ELR (cell line): ENCODE measurements around the gene AP1M2.
"Not testable (repeated sequence)": the region's sequence is repeated elsewhere in the genome, so short reads cannot be mapped to it uniquely, and the experiment has no call there.

Source experiments
- DNase-seq: peaks from one replicate; pipeline ENCODE4 v3.0.0-alpha.2; 2015; ENCODE audit warnings: low read depth

Gene AP1M2

DNA sequence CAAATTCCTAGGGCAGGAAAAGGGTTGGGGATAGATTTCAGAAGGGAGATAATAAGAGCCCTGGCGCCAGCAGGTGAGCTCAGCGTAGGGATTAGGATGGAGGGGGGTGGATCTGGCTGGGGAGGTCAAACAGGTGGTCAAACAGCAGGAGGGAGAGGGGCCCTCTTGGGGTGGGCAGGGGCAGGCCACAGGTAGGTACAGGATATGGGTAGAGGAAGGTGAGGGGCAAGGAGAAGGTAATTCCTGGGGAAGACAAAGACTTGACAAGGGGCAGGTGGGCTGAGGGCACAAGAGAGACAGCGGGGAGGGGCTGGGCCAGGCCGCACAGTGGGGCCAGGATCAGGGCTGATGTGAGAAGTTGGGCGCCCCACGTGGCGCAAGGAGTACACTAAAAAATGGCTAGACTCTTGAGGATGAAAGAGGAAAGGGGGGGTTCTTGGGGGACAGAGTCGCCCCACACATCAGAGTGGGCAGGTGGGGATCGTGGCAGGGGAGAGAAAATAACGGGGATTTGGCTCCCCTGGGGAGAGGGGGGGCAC lies 22.0 kb downstream of the AP1M2 start:
- peak; percentile 70 for DNase-seq

DNA sequence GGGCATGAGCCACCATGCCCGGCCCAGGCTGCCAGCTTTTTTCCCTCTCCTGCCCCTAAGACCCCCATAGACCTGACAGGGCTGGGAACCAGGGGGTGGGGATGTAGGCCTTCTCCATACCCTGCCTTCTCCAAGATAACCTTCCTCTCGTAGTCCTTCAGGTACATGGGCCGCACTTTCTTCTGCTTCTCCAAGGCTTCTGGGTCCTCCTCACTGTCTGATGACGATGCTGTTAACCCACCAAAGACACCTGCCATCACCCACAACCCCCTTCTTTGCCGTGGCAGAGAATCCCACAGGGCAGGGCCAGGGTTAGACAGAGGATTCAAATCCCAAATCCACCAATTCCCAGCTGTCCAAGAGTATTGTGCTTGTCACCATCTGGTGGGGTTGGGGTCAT lies 24.5 kb downstream of the AP1M2 start:
- no peak for DNase-seq

DNA sequence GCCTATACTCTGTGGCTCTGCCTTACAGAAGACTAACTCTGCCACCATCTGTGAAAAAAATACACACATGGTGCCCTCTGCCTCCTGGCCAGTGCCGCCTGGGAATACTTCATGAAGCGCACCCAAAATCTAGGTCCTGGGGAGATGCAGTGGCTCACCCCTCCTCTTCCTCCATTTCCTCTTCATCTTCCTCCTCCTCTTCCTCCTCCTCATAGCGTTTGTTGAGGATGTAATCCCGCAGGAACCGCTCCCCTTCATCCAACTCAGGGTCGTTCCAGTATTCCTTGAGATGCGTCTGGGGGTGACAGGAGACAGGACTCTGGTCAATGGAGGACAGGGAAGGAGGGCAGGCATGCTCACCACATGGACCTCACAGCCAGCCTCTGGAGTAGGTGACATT lies 27.0 kb downstream of the AP1M2 start:
- no peak for DNase-seq

DNA sequence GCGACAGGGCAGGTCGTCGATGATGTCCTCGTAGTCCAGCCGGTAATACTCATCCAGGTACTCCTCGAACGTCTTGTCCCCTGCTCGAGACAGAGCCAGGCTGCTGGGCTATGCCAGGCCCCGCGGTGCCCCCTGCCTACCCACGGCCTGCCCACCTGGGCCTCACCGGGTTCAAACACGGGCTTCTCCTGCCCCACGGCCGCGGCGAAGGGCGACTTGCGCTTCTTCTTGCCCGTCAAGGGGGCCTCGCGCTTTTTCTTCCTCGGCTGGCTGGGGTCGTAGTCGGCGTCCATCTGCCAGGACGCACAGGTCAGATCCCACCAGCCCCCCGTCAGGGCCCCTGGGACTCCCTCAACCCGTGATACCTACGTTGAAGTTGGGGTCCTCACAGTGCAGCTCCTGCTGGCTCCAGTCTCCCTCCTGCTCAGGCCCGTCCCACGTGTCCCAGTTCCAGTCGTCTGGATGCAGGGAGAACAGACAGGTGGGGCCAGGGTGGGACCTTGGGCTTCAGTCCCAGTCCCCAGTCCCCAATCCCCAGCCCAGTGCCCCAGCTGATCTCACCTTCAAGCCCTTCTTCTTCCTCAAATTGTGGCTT lies 29.4 kb downstream of the AP1M2 start:
- no peak for DNase-seq

DNA sequence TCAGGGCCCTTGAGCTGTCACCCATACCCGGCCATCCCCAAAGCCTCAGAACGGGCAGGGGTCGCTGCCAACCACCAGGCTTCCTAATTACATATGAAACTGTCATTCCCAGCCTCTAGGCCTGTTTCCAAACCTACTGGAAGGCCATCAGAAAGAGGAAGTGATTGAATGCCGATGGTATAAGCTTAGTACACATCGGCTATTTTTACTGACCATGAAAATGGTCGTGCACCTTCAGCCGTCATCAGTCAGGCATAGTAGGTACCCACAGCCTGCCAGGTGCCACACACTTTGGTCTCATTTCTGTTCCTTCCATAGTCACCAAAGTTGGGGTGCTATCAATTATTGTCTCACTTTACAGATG lies 31.5 kb downstream of the AP1M2 start:
- no peak for DNase-seq

DNA sequence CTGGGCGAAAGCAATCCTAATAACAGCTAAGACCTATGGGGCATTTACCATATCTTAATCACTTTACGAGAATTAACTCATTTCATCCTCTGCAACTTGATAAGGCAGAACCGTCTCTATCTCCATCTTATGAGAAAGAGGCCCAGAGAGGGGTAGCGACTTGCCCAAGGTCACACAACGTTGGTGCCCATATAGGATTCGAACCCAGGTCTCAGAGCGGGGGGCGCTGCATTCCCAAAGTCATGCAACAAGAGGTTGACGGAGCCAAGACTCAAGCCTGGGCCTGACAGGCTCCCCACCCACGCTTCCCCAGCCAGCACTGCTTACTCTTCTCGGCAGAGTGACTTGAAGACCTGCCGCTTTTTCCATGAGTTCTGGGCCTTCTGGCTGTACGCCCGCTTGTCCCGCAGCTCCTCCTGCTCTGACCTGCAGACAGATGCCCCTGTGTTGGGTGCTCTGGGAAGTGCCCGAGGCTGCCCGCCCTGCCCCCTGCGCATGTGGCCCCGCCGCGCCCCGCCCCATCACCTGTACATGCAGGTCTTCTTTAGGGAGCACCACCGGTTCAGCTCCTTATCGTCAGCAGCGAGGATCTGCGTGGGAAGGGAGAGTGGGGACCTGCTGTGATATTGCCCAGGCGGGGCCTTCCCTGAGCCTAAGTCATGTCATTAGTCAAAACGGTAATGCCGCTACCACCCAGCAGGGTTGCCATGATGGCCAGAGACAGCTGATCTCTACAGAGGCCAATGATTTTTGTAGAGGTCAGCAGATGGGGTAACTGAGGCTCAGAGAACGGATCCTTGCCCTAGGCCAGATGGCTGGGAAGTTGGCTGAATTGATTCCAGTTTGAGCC lies 32.1 kb downstream of the AP1M2 start:
- peak; percentile 43 for DNase-seq

DNA sequence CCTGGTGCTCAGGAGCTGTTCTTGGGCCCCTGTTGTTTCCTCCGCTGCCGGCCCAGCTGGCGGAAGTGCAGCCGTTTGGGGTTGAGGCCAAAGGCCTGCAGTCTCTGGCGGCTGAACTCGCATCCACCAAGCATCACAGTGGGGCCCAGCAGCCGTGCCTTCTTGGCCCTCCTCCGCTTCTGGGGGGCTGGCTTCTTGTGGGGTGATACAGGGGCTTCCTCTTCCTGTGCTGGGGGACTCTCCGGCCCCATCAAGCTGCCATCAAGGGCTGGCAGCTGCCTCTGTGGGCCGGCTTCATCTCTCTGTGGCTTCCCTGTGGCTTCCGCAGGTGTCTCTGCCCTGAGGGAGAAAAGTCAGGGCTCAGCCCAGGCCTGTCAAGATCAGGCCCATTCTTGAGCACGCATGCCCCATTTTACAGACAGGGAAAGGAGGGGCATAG lies 33.1 kb downstream of the AP1M2 start:
- no peak for DNase-seq

DNA sequence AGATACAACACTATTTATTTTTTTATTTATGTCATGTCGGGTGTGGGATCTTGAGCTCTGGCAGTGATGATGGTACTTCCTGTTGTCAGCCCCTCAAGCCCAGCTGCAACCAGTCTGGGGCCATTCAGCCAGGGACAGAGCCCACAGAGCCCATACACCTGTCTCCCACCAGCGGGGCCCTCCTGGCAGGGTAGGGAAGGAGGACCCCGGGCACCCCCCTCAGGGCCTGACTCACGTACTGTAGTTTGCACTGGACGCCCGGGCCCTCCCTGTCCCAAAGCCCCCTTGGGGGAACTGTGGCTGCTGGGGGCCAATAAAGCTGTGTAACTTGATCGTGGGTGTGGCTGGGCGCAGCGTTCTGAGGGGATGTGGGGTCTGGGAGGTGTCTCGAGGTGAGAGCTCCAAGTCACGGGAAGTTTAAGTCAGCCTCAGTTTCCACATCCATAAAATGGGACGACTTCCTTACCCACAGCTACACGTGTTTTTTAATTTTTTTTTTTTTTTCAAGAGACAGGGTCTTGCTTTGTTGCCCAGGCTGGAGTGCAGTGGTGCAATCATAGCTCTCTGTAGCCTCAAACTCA lies 33.9 kb downstream of the AP1M2 start:
- DNase-seq, result peak; percentile 25

DNA sequence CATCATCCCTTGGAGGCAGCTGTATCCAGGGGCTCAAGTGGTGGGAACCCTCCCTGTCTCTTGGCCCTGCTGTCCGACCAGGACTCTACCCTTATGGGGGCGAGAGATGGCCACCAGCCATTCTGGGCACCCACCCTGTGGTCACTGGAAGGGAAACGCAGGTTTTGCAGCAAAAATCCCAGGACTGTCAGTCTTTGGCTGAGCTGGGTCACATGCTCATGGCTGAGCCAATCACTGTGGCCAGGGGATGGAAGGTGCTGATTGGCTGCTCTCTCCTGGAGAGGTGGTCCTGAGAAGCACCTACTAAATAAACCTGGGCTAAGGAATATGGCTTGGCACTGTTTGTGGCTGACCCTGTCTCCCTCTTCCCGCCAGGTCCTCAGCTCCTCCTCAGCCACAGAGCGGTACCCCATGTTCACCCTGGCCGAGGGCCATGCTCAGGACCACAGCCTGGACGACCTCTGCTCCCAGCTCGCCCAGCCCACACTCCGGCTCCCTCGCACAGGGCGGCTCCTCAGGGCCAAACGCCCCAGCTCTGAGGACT lies 34.5 kb downstream of the AP1M2 start:
- peak; percentile 60 for DNase-seq

DNA sequence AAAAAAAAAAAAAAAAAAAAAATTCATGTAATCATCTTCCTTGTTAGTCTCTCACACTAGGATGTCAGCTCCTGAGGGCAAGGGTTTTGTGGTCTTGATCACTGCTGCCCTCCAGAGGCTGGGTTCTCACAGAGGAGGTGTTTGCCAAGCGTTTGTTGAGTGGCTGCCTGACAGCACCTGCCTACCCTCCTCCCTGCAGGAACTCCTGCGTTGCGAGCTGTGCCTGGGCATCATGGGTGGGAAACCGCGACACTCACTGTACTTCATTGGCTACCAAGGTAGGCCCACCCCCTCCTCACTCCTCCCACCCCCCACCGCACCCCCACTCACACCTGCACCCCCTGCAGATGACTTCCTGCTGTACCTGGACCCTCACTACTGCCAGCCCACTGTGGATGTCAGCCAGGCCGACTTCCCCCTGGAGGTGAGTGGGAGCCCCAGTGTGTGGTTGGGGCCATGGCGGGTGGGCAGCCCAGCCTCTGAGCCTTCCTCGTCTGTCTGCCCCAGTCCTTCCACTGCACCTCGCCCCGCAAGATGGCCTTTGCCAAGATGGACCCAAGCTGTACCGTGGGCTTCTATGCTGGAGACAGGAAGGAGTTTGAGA lies 35.3 kb downstream of the AP1M2 start:
- peak; percentile 57 for DNase-seq

DNA sequence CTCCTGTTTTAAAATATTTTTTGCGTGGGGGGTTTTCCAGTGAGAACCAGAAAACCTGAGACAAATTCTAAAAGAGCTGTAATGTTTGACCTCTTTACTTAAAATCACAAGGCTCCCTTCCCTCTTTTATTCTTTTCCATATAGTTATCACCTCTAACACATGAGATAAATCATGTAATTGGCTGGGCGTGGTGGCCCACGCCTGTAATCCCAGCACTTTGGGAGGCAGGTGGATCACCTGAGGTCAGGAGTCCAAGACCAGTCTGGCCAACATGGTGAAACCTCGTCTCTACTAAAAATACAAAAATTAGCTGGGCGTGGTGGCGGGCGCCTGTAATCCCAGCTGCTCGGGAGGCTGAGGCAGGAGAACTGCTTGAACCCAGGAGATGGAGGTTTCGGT lies 36.1 kb downstream of the AP1M2 start:
- DNase-seq, result not testable (repeated sequence)

DNA sequence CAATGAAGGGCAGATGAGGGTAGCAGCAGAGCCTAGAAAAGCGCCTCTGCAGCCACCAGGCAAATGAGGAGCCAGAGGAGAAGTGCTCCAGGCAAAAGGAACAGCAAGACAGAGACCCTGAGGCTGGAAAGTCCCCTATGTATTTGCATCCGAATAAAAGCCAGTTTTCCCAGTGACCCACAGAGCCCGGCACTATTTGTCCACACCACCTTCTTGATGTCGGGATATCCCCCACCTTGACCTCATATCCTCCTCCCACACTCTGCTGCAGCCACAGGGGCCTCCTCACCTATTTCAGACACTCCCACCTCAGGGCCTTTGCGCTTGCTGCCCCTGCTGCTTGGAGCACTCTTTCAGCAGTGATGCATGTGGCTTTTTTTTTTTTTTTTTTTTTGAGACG lies 36.8 kb downstream of the AP1M2 start:
- DNase-seq, result no peak

DNA sequence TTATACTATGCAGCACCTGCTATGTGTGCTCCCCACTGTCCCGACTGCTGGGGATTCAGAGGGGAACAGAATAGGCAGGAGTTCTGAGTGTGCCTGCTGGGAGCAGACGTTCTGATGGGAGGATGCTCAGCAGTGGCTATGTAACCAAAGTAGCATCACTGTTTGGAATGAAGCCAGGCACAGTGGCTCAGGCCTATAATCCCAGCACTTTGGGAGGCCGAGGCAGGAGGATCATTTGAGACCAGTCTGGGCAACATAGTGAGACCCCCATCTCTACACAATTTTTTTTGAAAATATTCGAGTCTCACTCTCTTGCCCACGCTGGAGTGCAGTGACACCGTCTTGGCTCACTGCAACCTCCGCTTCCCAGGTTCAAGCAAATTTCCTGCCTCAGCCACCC lies 37.4 kb downstream of the AP1M2 start:
- DNase-seq, result no peak

DNA sequence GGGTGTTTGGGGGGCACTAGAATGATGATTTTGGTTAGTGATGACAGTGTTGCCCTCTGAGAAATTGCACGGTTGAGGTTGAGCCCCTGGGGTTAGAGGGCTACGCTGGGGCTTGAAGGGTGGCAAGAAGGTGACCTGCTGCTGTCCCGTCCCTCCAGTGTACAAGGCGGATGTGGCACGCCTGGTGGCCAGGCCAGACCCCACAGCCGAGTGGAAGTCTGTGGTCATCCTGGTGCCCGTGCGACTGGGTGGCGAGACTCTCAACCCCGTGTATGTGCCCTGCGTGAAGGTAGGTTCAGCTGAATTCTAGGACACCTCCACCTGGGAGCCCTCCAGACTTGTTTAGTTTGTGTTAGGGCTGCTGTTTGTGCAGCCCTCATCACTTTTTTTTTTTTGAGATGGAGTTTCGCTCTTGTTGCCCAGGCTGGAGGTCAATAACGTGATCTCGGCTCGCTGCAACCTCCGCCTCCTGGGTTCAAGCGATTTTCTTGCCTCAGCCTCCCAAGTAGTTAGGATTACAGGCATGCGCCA lies 38.3 kb downstream of the AP1M2 start:
- DNase-seq, result no peak

DNA sequence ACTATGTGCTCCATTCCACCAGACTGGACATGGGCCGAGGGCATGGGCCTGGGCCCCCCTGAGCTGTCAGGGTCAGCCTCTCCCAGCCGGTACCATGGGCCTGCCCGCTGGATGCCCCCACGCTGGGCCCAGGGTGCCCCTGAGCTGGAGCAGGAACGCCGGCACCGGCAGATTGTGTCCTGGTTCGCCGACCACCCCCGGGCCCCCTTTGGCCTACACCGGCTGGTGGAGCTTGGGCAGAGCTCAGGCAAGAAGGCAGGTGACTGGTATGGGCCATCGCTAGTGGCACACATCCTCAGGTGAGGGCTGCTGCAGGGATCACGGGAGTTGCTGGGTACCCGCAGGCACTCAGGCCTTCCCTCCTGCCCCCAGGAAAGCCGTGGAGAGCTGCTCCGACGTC lies 40.3 kb downstream of the AP1M2 start:
- DNase-seq, result no peak

DNA sequence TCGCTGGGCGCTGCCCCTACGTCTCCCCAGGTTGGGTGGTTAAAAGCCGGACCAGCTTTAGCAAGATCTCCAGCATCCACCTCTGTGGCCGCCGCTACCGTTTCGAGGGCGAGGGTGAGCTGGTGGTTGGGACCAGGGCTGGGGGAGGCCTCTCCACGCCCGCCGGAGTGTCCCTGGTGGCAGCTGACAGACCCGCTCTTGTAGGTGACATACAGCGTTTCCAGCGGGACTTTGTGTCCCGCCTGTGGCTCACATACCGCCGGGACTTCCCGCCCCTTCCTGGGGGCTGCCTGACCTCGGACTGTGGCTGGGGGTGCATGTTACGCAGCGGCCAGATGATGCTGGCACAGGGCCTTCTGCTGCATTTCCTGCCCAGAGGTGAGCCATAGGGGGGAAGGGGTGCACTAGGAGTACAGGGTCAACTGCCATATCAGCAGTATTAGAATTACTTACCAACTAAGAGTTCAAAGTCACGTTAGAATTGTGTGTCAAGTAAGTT lies 42.3 kb downstream of the AP1M2 start:
- no peak for DNase-seq

DNA sequence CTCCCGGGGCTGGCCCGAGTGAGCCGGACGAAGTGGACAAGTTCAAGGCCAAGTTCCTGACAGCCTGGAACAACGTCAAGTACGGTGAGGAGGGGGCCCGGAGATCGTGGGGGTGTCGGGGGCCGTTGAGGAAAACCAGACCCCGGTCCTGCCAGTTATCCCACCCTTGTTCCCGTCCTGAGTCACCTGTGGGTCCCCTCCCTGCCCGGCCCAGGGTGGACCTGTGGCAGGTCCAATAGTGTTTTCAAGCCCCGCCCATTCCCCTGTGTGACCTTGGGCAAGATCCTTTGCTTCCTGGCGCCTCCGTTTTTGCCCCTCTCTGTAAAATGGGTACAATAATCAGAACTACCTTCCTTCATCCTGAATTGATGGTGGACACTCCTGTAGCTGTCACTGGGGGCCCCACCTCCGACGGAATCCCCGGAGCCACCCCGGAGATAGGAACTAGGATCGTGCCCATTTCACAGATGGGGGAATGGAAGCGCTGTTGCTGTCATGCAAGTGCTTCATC lies 42.8 kb downstream of the AP1M2 start:
- peak; percentile 49 for DNase-seq

DNA sequence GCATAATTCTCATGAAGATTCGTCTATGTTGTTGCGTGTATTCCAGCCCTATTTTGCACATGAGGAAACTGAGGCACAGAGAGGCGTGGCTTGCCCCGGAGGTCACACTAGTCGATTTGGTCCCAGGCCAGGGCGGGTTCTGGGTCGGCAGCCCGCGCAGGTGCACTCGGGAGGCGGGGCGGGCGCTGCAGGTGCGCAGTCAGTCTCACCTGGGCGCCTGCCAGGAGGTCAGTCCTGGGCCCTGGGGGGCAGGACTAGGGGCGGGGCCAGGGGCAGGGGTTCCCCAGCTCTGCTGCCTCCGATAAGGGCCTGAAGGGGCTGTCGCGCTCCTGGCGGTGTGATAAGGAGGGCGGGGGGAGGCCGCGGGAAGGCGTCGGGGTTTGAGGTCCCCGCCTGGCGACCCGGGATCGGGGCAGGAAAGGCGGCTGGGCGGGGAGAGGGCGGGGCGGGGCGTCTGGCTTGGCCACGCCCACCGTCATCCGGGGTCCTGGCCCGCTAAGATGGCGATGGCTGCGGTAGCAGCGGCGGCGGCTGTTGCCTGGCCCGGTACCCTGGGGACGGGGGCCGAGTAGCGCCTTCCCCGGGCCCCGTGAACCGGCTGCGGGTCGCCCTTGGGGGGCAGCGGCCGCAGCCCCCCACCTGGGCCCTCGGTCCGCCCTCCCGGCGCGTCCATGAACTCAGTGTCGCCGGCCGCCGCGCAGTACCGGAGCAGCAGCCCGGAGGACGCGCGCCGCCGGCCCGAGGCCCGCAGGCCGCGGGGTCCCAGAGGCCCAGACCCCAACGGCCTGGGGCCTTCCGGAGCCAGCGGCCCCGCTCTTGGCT lies 43.5 kb downstream of the AP1M2 start, which contains the start of gene ATG4D:
ATG4D (plus strand) TSS at position 485 of the 822 bp plus-strand sequence; CDS start at position 672, 187 bp downstream.
- DNase-seq, result peak; percentile 78

DNA sequence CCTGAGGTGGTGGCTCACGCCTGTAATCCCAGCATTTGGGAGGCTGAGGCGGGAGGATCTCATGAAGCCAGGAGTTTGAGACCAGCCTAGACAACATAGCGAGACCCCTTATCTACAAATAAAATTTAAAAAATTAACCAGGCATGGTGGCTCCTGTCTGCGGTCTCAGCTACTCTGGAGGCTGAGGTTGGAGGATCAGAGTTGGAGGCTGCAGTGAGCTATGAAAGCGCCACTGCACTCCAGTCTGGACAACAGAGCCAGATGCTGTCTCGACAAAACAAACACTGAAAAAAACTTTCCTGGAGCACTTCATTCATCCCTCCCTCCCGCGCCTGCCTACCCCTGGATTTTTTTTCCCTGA lies 44.1 kb downstream of the AP1M2 start:
- no peak for DNase-seq

DNA sequence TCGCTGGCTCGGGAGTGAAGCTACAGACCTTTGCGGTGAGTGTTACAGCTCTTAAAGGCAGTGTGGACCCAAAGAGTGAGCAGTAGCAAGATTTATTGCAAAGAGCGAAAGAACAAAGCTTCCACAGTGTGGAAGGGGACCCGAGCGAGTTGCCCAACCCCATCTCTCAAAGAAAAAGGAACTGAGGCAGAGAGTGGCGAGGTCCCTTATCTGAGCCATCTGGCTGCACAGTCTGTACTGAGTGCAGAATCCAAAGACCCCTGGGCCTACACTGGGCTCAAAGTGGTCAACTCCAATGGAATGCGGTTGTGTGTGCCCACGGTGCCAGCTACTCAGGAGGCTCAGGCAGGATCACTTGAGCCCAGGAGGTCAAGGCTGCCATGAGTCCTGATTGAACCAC lies 48.1 kb downstream of the AP1M2 start:
- DNase-seq, result not testable (repeated sequence)
